ENCODE results near the gene LRCH1.

Gene LRCH1

DNA sequence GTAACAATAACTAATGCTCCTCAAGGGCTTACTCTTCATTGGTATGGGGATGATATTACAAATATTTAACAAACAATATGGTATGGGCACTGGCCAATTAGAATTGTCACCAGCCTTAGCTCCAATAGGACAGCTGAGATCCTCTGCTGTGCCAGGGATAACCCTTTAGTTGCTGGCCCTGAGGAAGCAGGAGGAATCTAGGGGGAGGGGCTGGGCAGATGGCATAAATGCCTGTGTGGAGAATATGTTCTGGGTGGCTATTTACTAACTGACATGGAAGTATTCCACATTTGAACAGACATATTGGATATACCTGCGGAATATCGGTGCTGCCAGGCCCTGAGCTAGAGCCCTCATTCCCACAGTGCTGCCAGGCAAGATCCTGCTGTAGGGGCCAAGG, 16.6 kb upstream of the LRCH1 start:
- no peak for DNase-seq

DNA sequence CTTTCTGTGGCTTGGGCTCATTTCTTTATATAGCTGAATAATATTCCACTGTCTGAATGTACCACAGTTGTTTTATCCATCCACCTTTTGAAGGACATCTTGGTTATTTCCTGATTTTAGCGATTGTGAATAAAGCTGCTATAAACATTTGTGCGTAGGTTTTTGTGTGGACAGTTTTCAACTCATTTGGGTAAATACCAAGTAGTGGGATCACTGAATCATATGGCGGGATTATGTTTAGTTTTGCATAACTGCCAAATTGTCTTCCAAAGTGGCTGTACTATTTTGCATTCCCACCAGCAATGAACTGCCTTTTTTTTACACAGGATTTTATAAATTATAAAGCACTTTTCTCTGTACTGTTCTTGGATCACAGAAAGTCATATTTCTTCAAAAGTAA, 13.7 kb upstream of the LRCH1 start:
- no peak for DNase-seq

- DNase-seq: no peak
These were observed 11.8 kb upstream of the LRCH1 start for GRCh38 chr13:46541210-46541609.

- DNase-seq: no peak
These were observed 10.1 kb upstream of the LRCH1 start for GRCh38 chr13:46542833-46543232.

- no peak for DNase-seq
These were observed 9.7 kb upstream of the LRCH1 start for GRCh38 chr13:46543287-46543686.

- no peak for DNase-seq
These were observed 8.8 kb upstream of the LRCH1 start for GRCh38 chr13:46544208-46544607.

- no peak for DNase-seq
These were observed 8.2 kb upstream of the LRCH1 start for GRCh38 chr13:46544811-46545210.

DNA sequence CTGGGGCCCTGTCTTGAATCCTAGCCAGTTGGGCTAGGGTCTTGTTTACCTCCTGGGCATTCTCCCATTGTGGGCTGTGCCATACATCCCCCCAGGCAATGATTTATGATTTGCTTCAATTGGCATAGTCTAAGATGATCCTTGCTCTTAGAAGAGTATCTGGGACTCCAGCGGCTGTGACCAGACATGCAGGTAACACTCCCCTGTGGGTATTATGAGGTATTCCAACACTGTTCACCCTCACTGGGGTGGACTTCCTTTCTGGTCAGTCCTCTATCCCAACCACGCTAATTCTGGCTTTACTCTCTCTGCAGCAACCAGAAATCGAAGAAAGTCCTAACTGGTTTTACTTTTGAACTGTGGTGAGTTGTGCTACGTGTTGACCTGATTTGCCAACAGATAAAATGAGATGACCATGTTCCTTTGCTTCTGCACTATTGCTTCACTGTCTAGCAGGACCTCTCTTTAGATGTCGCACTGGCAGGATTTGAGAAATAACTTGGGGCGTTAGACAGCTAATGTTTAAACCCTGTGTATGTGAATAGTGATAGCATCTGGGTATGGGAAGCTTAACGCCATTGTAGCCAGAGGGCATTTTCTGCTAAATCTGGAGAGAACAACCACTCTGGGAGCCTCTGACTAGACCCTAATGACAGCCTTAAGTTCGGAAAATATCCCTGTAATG, 6.7 kb upstream of the LRCH1 start:
- no peak for DNase-seq

DNA sequence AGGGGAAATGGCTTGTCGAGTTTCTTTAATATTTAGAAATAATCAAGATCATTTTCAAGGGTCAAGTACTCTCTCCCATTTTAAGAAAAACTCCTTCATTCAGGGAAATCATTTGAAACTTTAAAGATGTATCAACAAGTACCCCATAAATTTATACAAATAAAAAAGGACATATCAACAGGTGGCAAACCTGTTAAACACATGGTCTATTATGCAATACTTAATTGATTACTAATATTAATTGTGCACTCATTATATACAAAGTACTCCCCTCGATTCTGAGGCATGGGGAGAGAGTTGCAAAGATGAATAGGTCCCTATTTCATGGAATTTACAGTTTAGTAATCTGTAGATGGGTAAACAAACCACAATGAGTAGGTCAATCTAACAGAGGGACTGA, 2.1 kb upstream of the LRCH1 start:
- DNase-seq: no peak

DNA sequence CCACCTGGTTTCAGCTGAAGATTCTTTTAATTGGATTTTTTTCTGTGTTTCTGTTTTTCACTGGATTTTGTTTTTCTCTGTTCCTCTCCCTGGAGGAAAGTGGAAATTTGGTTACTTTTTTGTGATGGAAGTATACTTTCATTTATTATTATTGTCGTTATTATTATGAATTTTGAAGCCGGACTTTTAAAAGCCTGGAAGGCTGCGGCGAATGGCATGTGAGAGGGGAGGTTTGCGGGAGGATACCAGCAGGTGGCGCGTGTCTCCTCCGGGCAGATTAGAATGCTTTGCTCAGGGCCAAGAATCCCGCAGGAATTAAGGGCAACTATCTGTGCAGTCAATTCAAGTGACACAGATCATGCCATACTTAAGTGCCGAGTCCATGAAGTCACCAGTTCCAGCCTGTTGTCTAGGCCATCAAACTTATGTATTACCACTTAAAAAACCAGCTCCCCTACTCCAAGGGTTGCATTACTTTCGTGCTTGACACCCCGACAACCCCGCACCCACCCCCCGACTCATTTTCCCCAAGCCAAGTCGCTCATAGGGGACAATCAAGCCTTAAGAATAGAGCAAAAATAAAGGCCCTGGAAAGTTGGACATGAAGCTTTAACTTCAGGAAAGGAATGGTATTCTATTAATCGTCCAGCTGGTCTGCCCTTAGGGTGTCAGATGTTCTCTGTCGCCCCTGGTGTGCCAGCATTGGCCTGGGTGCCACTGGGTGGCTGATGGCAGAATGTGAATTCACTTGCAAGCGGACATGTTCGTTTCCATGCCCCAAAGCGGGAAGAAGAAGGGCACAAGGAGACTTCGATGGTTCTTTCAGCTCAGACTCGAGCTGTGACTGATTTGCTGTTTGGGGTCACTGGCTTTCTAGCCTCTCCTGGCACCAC, 1.3 kb upstream of the LRCH1 start:
- DNase-seq: peak; percentile 53

- no peak for DNase-seq
These were observed 677 bp upstream of the LRCH1 start for GRCh38 chr13:46552303-46552682.

DNA sequence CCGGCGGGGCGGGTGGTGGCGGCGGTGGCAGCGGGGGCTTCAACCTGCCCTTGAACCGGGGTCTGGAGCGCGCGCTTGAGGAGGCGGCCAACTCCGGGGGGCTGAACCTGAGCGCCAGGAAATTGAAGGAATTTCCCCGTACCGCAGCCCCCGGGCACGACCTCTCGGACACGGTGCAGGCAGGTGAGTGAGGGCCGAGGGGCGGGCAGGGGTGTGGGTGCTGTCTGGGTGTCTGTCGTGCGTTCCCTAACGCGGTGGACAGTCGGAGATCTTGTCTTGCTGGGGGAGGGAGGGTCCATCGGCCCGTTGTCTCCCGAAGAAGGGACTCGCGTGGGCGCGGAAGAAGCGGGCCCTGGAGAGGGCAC, 533 bp downstream of the LRCH1 start:
- DNase-seq: no peak

DNA sequence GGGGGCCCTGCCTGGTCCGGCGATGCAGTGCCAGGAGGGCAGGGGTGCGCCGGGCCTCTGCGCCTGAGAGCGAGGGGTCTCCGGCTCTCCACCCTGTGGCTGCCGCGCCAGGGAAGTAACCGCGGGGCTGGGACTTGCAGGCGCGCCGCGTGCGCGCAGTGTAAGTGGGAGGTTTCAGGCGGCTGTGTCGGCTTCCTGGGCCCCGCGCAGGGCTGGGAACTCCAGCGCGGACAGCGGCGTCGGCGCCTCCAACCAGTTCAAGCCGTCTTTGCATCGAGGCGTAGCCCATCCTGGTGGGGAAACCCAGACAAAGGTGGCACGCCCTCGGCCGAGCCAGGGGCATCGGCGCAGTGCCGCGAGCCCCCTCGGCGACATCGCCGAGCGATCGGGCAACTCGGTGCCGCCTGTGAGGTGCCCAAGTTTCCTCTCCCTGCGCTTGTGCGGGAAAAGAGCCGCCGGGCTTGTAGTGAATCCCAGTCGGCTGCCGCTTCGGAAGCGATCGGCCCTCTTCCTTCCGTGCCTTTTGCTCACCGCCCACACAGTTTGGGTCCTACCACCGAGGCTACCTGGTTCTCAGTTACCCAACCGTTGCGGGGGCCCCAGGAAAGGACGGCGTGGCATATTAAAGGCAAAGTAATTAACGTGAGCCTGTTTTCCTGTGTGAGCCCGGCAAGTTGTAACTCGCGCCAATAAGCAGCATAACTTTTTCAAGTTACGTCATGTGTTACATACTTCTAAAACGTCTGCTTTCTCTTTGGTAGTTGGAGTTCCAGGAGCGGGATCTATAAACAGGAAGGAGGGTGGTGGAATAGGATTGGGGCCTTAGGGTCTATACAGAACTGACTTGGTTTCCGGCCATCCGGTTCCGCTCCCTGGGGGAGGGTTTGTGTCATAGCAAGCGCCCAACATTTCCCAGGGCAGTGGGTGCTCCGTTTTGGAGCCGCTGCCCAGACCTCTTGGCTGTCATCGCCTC, 1.2 kb downstream of the LRCH1 start:
- DNase-seq: peak; percentile 30

- DNase-seq: no peak
These were observed 2.0 kb downstream of the LRCH1 start for GRCh38 chr13:46554951-46555350.

DNA sequence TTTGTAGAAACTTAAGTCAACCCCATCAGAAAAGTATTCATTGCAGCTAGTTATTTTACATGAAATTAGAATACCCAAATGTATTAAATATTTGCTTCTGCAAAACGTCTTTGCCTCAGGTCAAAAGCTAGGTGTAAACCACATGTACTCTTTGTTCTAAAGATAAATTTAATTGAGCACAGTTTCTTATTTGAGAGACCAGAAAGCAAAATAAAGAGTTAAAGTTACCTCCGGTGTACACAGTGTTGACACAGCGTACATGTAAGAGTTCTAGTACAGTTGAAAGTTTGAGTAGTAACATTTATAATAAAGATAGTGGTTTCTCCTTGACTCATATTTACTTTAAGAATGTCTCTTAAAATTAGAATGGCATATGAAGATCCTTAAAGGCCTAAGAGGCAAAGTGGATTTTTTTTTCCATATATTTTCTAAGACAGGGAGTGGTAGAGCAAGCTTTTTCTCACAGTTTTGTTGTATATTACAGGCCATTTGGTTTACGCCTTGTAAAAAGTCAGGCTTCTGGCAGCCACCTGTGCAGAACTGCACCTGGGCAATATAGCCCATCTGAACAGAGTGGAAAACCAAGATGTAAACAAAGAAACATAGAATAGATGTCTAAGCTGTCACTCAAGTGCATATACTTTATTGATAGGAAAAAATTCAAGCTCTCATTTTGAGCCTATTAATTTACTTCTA, 2.9 kb downstream of the LRCH1 start:
- DNase-seq: no peak

DNA sequence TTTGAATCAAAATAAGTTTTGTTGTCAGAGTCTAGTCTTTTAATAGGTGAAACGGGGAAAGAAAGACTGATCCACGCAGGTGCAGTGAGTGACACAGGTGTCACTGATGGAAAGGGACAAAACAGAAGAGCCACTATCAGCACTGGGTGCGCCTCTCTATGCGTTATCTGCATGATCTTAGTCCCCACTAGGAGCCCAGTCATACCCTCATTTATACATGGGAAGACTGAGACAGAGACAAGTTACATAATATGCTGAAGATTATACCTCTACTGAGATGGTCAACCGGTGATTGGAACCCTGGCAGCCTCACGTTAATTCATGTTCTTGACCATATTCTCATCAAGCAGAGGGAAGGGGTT, 3.4 kb downstream of the LRCH1 start:
- DNase-seq: no peak

DNA sequence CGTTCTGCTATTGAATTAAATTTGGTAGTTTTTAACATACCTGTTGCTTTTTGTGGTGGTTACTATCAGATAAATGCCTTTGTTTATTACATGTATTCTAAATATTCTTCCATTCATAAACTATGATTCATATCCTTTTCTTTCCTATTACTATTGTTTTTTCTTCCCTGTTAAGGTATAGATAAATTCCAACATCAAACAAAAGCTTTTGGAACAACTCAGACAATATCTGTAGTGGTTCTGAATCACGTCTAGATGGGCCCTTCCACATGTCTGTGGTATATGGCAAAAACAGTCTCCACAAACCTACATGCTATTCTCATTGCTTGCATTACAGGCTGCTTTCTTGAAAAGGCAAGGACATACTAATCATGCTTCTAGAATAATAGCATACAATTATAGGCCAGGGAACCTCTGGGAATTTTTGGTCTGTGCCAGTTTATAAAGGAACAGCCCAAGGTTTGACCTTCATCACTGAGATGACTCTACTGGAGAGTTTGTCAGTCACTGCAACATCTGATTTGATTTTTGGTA, 6.4 kb downstream of the LRCH1 start:
- no peak for DNase-seq

- no peak for DNase-seq
These were observed 7.8 kb downstream of the LRCH1 start for GRCh38 chr13:46560778-46561177.

- DNase-seq: no peak
These were observed 8.3 kb downstream of the LRCH1 start for GRCh38 chr13:46561286-46561685.

GRCh38 chr13:46561691-46562090, 8.7 kb downstream of the LRCH1 start:
- no peak for DNase-seq

DNA sequence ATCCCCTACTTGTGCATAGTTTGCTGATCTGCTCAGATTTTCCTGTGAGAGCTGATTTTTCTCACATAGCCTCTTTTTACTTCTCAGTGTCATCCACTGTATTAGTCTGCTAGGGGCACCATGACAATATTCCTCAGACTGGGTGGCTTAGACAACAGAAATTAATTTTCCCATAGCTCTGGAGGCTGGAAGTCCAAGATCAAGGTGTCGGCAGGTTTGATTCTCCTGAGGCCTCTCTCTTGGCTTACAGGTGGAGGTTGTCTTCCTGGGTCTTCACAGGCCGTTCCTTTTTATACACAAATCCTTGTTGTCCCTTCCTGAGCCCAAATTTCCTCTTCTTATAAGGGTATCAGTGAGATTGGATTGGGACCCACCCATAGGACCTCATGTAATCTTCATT, 9.2 kb downstream of the LRCH1 start:
- DNase-seq: no peak

- no peak for DNase-seq
These were observed 9.6 kb downstream of the LRCH1 start for GRCh38 chr13:46562581-46562980.
